Esophagus squamous epithelium (tissue), 4 donors: Measurements from ENCODE around the gene C6orf52.

Source experiments
- POLR2A ChIP-seq, 4 donors: fragments of 450-650 bp; IDR thresholded peaks; one replicate each; pipeline ENCODE4 v1.6.1; 2017; ENCODE audit warnings: antibody characterized with exemption in 4 of 4, mild to moderate bottlenecking in 4 of 4, moderate library complexity in 3 of 4
- TF ChIP-seq, protein P1 (sequence below), 6 experiments: fragments of 450-650 bp in 4 of 6; fragments of 200-600 bp in 2 of 6; sonication (generic) in 2 of 6; IDR thresholded peaks; one replicate each; pipeline ENCODE4 v1.5.1; 2016 to 2019; ENCODE audit warnings: antibody characterized with exemption in 6 of 6, mild to moderate bottlenecking in 4 of 6, moderate library complexity in 4 of 6

GRCh38 chr6:10633216-10633615, 61.2 kb downstream of the C6orf52 start:
- TF ChIP-seq, protein P1, sequence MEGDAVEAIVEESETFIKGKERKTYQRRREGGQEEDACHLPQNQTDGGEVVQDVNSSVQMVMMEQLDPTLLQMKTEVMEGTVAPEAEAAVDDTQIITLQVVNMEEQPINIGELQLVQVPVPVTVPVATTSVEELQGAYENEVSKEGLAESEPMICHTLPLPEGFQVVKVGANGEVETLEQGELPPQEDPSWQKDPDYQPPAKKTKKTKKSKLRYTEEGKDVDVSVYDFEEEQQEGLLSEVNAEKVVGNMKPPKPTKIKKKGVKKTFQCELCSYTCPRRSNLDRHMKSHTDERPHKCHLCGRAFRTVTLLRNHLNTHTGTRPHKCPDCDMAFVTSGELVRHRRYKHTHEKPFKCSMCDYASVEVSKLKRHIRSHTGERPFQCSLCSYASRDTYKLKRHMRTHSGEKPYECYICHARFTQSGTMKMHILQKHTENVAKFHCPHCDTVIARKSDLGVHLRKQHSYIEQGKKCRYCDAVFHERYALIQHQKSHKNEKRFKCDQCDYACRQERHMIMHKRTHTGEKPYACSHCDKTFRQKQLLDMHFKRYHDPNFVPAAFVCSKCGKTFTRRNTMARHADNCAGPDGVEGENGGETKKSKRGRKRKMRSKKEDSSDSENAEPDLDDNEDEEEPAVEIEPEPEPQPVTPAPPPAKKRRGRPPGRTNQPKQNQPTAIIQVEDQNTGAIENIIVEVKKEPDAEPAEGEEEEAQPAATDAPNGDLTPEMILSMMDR (IDR thresholded peaks at IDR 0.05), result no peak
- no peak for TF ChIP-seq POLR2A (IDR thresholded peaks at IDR 0.05)
